GM19468 (cell line): ENCODE results near the gene ARAP1.

Experiments used
- ATAC-seq: cut with Tn5 transposase; IDR thresholded peaks from one replicate; pipeline ENCODE4 v1.9.1; 2021; ENCODE audit warnings: mild to moderate bottlenecking, moderate library complexity, moderate number of reproducible peaks; ENCODE audit not compliant: unreplicated experiment; ENCODE audit errors: extremely low read depth

Gene ARAP1

DNA sequence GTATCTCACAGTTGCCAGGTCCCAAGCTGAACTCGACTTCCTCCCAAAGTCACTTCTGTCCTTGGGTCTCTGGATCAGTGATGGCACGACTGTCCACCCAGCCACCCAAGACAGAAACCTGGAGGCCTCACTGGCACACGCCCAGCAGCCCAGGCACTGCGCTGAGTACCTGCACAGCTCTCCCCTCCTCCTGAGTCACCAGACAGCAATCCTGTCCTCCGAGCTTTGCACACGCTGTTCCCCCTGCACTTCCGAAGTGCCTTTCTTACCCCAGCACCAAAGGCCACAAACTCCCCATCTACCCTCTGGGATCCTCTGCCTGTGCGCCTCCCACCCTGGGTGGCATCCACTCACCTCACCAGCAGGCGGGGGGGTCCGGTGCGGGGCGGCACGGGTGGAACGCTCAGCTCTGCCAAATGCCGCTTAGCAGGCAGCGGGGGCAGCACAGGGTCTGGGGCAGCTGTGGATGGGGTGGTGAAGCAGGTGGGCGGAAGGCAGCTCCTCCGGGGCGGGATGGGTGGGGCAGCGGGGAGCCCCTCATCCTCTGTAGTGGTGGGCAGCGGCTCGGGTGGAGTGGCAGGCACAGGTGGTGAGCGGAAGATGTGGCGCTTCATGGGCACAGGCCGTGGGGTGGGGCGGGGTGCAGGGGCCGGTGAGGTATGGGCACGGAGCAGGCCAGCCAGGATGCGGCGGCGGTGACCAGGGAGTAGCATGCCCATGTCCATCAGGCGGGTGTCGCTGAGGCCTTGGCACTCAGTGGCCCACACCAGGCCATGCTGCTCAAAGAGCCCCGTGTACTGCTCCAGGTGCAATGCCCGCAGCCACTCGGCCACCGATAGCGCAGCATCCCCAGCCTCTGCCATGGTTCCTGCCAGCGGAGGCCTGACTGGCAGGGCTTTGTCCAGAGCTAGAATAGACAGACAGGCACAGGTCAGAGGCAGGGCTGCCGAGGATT, 25.7 kb downstream of the ARAP1 start:
- no peak for ATAC-seq

- no peak for ATAC-seq
Measured at GRCh38 chr11:72725724-72726028, 26.5 kb downstream of the ARAP1 start.

DNA sequence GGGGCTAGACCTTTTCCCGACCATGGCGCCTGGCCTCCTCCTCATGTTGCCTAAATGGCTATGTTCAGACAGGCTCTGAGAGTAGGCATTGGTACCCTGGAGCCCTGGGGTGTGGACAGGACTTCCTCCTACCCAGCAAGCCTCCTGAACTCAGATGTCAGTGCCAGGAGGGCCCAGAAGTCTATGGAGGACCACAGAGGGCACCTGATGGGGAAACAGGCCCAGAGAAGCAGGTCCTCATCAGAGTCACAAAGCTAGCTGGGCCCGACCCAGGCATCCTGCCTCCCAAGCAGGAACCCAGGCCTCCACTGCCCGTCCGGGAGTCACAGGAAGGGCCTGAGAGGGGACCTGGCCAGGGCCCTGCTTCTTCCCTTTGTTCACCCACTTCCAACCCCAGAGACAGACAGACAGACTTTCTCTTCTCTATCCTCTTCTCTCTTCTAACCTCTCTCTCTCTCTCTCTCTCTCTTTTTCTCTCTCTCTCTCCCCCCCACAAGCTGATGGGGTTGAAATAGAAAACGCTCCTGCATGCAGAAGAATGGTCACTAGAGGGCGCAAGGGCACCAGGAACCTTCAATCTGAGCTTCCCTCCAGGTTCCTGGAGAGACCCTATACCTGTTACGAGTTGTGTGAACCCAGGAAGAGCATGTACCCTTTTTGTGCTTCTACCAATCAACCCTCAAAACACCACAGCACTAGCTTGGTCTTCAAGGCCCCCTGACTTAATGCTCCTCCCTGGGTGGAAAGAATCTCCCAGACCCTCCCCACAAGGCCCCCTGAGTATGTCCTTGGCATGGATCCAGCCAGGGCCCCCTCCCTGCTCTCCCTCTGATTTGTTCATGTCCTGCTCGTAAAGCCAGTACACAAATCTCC, 27.1 kb downstream of the ARAP1 start:
- no peak for ATAC-seq

GRCh38 chr11:72724021-72724551, 28.1 kb downstream of the ARAP1 start:
- ATAC-seq: no peak

- no peak for ATAC-seq
Measured at GRCh38 chr11:72723508-72723907, 28.7 kb downstream of the ARAP1 start.

- no peak for ATAC-seq
Measured at GRCh38 chr11:72722050-72722748, 30.0 kb downstream of the ARAP1 start.

DNA sequence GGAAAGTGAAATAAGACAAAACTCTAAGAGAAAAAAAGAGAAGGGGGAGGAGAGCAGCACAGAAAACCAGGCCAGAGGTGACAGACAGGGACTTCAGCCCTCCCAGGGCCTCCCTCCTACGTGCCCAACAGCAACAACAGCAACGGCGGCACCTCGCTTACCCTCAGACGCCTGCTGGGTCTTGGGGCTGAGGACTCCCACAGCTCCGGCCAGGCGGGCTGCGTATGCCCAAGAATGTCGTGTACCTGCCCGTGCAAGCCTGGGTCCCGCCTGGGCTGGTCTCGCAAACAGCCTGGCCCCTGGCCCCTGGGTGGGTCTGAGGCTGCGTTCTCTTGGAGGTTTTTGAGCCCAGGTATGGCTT, 30.5 kb downstream of the ARAP1 start:
- ATAC-seq: no peak

GRCh38 chr11:72721276-72721675, 30.9 kb downstream of the ARAP1 start:
- ATAC-seq: no peak

GRCh38 chr11:72720784-72721183, 31.4 kb downstream of the ARAP1 start:
- ATAC-seq: no peak

GRCh38 chr11:72720047-72720446, 32.2 kb downstream of the ARAP1 start:
- no peak for ATAC-seq

DNA sequence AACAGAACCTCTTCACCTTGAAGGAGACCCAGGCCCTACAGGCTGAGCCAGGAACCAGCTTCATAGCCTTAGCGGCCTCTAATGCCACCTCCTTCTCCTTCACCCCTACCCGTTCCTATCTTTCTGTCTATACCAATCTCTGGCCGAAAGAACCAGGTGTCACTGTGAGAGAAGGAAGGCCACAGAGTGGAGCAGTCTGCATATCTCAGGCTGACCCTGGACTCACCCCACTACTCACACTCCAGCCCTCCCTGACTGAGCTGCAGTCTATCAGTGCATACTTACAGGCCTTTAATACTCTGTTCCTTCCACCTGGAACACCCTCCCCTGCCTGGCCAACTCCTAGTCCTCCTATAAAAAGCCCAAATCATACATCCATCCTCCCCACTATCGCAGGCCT, 32.7 kb downstream of the ARAP1 start:
- no peak for ATAC-seq

GRCh38 chr11:72719144-72719543, 33.1 kb downstream of the ARAP1 start:
- ATAC-seq: no peak

DNA sequence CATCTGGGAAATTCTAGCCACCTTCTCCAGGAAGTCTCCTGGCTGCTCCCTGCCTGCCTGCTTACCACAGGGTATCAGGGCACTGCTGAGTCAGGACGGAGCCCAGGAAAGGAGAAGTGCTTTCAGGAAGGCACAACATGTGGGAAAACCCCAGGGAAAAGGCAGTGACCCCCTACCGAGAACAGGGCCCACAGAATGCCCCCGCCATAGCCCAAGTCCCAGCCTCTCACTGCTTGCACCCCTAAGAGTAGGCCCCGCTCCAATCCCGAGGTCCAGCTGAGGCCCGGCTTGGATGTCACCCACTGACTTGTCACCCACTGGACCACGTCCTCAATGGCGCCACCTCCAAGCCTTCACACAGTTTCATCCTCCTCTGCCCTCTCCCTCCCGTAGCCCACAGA, 34.1 kb downstream of the ARAP1 start:
- ATAC-seq: no peak

DNA sequence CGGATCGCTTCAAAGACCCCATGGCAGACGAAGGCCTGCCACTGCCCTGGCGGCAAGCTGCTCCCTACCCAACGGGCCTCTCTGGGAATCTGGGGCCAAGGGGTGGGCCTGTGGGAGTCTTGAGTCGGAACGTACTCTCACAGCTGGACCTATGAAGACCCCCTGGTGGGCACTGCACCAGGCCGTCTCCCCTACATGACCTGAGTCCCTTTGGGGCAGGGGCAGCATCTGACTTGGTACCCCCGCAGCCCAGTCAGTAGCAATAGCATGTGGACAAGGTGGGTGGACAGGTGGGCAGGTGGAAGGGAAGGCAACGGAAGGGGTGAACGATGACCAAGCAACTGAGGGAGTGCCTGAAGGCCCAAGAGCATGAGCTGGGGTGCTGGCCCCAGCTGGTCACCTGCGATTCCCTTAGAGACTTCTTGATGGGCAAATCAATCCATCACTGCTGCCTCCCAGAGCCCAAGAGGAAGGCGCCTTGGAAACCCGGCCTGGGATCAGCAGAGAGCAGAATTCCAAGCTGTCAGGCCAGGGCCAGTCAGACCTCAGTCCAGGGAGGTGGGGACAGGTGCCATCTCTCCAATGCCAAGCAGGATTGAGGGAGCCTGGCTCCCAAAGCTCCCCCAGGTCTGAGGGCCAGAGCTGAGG, 35.3 kb downstream of the ARAP1 start:
- ATAC-seq: no peak

GRCh38 chr11:72716290-72716689, 35.9 kb downstream of the ARAP1 start:
- no peak for ATAC-seq

GRCh38 chr11:72712841-72713240, 39.4 kb downstream of the ARAP1 start:
- ATAC-seq: no peak

DNA sequence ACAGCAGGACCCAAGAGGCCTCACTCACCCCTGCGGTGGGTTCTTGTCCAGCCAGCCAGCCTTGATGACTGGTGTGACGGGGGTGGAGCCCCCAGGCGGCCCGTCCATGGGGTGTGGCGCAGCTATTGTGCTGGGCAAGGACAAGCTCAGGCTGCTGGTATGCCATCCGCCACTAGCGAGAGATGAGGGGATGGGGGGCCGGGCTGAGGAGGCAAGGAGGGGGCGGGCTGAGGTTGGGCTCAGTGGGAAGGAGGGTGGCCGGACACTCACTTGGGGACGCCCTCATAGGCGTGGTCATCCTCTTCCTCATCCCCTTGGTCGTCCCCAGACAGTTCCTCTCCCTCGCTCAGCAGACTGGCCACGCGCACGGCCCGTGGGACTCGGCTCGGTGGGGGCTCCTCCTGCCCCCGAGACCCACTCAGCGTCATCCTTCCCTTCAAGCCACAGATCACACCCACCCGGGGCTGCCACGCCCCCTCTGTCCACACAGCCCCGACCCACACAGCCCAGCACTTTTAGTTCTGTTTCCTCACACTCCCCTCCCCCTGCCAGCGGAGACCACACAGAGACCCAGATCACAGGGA, 39.9 kb downstream of the ARAP1 start:
- no peak for ATAC-seq

DNA sequence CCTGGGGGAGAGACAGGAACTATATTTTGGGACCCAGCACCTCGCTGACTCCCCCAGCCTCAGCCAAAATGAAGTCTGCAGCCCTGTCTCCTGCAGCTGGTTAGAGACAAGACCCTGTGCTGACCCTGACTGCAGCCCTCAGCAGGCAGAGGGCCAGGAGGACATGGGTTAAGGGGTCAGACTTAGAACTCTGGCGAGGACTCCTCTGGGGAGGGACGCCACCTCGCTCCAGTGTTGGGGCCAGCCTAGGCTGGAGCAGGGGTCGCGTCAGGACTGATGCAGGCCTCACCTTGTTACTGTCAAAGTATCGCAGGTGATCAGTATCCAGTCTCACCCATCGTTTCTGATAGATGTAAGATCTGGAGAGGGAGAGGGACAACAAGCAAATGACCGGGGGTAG, 41.1 kb downstream of the ARAP1 start:
- no peak for ATAC-seq

DNA sequence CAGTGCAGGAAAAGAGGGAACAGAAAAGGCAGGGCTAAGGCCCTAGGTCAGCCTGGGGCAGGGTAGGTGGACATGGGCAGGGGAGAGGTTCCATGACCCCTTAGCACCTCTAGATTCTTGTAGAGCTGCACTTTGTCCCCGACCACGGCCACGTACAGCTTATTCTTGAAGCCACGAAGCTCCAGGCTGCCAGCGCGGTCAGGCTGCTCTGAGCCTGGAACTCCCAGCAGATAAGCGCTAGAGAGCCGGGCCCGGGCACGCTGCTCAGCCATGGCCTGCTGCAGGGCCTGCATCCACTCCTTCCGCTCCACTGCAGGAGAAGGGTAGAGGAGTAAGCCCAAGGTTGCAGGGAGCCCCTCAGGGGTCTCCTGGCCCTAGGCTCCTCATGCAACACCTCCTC, 41.9 kb downstream of the ARAP1 start:
- ATAC-seq: no peak
